Transverse colon (tissue), 3 donors: ENCODE data around the gene CDK5RAP1.

ENCODE experiments used
- POLR2A ChIP-seq: fragments of 450-650 bp; IDR thresholded peaks from one replicate; pipeline ENCODE4 v1.6.1; 2016; ENCODE audit warnings: antibody characterized with exemption, mild to moderate bottlenecking, moderate library complexity
- TF ChIP-seq, protein P1 (sequence below), 5 experiments: fragments of 200-600 bp in 3 of 5; fragments of 450-650 bp in 2 of 5; sonication (generic) in 3 of 5; IDR thresholded peaks; 1 replicate in 2 of 5; 2 replicates in 3 of 5; pipeline ENCODE4 v1.5.1; 2016 to 2017; ENCODE audit warnings: antibody characterized with exemption in 5 of 5, inconsistent platforms in 3 of 5, mild to moderate bottlenecking in 2 of 5, moderate library complexity in 1 of 5

DNA sequence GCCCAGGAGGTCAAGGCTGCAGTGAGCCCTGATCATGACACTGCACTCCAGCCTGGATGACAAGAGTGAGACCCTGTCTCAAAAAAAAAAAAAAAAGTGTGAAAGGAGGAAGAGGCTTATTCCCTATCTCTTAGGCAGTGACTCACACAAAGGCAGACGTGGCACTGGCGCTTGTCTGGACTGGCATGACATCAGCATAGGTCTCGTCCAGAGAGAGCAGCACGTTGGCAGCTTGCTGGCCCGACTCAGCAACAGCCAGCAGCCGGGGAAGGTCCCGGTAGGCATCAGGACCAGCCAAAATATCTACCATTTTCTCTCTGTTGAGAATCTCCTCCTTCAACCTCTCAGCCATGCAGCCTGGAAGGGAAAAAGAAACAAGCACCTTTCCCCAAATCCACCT lies 14.1 kb downstream of the CDK5RAP1 start:
- TF ChIP-seq, protein P1, sequence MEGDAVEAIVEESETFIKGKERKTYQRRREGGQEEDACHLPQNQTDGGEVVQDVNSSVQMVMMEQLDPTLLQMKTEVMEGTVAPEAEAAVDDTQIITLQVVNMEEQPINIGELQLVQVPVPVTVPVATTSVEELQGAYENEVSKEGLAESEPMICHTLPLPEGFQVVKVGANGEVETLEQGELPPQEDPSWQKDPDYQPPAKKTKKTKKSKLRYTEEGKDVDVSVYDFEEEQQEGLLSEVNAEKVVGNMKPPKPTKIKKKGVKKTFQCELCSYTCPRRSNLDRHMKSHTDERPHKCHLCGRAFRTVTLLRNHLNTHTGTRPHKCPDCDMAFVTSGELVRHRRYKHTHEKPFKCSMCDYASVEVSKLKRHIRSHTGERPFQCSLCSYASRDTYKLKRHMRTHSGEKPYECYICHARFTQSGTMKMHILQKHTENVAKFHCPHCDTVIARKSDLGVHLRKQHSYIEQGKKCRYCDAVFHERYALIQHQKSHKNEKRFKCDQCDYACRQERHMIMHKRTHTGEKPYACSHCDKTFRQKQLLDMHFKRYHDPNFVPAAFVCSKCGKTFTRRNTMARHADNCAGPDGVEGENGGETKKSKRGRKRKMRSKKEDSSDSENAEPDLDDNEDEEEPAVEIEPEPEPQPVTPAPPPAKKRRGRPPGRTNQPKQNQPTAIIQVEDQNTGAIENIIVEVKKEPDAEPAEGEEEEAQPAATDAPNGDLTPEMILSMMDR (IDR thresholded peaks at IDR 0.05) = no peak
- TF ChIP-seq POLR2A = no peak
